Spleen (tissue), 7 donors: Measurements from ENCODE around the gene C9orf78.

Experiments used
- CTCF ChIP-seq, 11 experiments: fragments of 200-600 bp in 7 of 11; fragments of 450-650 bp in 4 of 11; sonication (generic) in 4 of 11; IDR thresholded peaks in 8 of 11; conservative IDR thresholded peaks in 3 of 11; 1 replicate in 7 of 11; 2 replicates in 4 of 11; pipeline versions ENCODE4 v1.4.0 to v1.8.0; 2016 to 2021; ENCODE audit warnings: antibody characterized with exemption in 11 of 11, inconsistent platforms in 4 of 11, mild to moderate bottlenecking in 1 of 11
- POLR2A ChIP-seq, 3 donors: fragments of 450-650 bp; IDR thresholded peaks; one replicate each; pipeline ENCODE4 v1.5.1; 2017; ENCODE audit warnings: antibody characterized with exemption in 3 of 3, mild to moderate bottlenecking in 1 of 3
- donor health status: DM: no; HTN: no; CAD: no; lungs with moderate emphysema.
- donor health status: DM: no; HTN: no; CAD: no.
- donor health status: DM: no; HTN: no; CAD: no.

GRCh38 chr9:129879991-129880653 is 45.0 kb upstream of the C9orf78 start:
- no peak for TF ChIP-seq POLR2A (IDR thresholded peaks at IDR 0.05)
- no peak for TF ChIP-seq CTCF (IDR thresholded peaks at IDR 0.05 in 8 of 11, conservative IDR thresholded peaks at IDR 0.05 in 3 of 11)
